OCI-M2 (cell line): ENCODE measurements around the gene TGFBRAP1.
A peak's percentile ranks its signal among the peaks of the same experiment; 100 is the strongest.

Experiments
- DNase-seq: peaks from one replicate; lab custom pipeline; 2025; ENCODE audit not compliant: unreplicated experiment; lab: John Stamatoyannopoulos, UW

Gene TGFBRAP1

GRCh38 chr2:105243961-105244360, 85.6 kb downstream of the TGFBRAP1 start:
- no peak for DNase-seq

- DNase-seq = no peak
Observed at GRCh38 chr2:105242286-105242993, 87.1 kb downstream of the TGFBRAP1 start.

GRCh38 chr2:105241443-105241842, 88.1 kb downstream of the TGFBRAP1 start, which contains the start of gene GPR45:
GPR45 (plus strand) TSS chr2:105241743; CDS start chr2:105241859, 116 bp downstream.
- DNase-seq = no peak

GRCh38 chr2:105239924-105240323, 89.6 kb downstream of the TGFBRAP1 start:
- DNase-seq = no peak

- no peak for DNase-seq
Observed at GRCh38 chr2:105238664-105239240, 90.8 kb downstream of the TGFBRAP1 start.

GRCh38 chr2:105237045-105237765, 92.3 kb downstream of the TGFBRAP1 start:
- DNase-seq = no peak

GRCh38 chr2:105236060-105236424, 93.5 kb downstream of the TGFBRAP1 start:
- DNase-seq = no peak

GRCh38 chr2:105235388-105236059, 94.0 kb downstream of the TGFBRAP1 start:
- DNase-seq = peak; percentile 19

GRCh38 chr2:105231232-105231619, 98.3 kb downstream of the TGFBRAP1 start:
- DNase-seq = no peak

- no peak for DNase-seq
Observed at GRCh38 chr2:105224444-105224843, 105.1 kb downstream of the TGFBRAP1 start.

GRCh38 chr2:105220604-105221003, 108.9 kb downstream of the TGFBRAP1 start:
- no peak for DNase-seq

- DNase-seq = no peak
Observed at GRCh38 chr2:105215586-105216192, 113.8 kb downstream of the TGFBRAP1 start.
